Motor neuron (in vitro differentiated cells): ENCODE results near the gene IER5. TPM values are rescaled to one million over a fixed set of nuclear protein-coding genes. Genes with fewer than 3 reads are reported as not detected.
A peak's percentile ranks its signal among the peaks of the same experiment; 100 is the strongest.

ENCODE experiments used
- ATAC-seq, 8 experiments: fragments of 200-7000 bp; cut with Tn5 transposase; replicated peaks in 6 of 8; 2 replicates each; pipeline ENCODE4 v1.8.0; 2021; ENCODE audit warnings: mild to moderate bottlenecking in 8 of 8, moderate library complexity in 8 of 8
- H3K27ac ChIP-seq, 2 donors: fragments of 250-450 bp; sonication (Bioruptor Pico); 2 replicates each; pipeline ENCODE4 v1.9.0; 2021; ENCODE audit warnings: antibody characterized with exemption in 2 of 2, mild to moderate bottlenecking in 2 of 2, moderate library complexity in 1 of 2
- H3K4me1 ChIP-seq, 2 donors: fragments of 250-450 bp; sonication (Bioruptor Pico); replicated peaks in 1 of 2; 2 replicates each; pipeline ENCODE4 v1.6.1; 2021; ENCODE audit warnings: antibody characterized with exemption in 2 of 2, mild to moderate bottlenecking in 2 of 2, moderate library complexity in 1 of 2
- H3K4me3 ChIP-seq, 5 donors: fragments of 250-450 bp; sonication (Bioruptor Pico); 2 replicates each; pipeline ENCODE4 v1.9.0; 2021; ENCODE audit warnings: antibody characterized with exemption in 5 of 5, mild to moderate bottlenecking in 5 of 5, moderate library complexity in 4 of 5
- WGBS, 10 experiments: fragments of 450-650 bp; shearing (Covaris generic); methylation state at CpG; one replicate each; pipeline ENCODE4 v1.0.0; 2022; 5-methylcytosine and 5-hydroxymethylcytosine counted together
- in situ Hi-C, 9 experiments: fragments of 400-800 bp; cut with MboI; loops; one replicate each; pipeline ENCODE4 v1.15.0; 2021; ENCODE audit warnings: low sequenced_read_pairs in 9 of 9, low pct_unique_long_range_greater_than_20kb in 2 of 9; ENCODE audit not compliant: unreplicated experiment in 9 of 9
- total RNA-seq, 8 experiments: library from RNA; unstranded; fragments of 300-600 nt; gene quantifications; 2 replicates each; pipeline versions ENCODE4 v1.2.3 to v1.2.4, GENCODE V29; 2022

The IER5 gene
- total RNA-seq, 8 experiments from 2014 or later = 9.6 to 20.1 (median 11.8) TPM

GRCh38 chr1:181104042-181104789 lies 15.7 kb downstream of the IER5 start:
- in situ Hi-C loops = no loop called here
- H3K27ac ChIP-seq = peak overlapping the region; percentile 92
- ATAC-seq = peak in 3 of 8 experiments; percentile 4 to 32 (median 24)
- H3K4me3 ChIP-seq = peak overlapping the region; percentile 58 to 68 (median 60)
- H3K4me1 ChIP-seq = peaks cover 39 to 44% of the 10 kb centered on the region in 2 donors
- 8 to 80% (median 29%) methylated on average over 2 to 17 of the region's 17 CpGs for WGBS, 10 experiments

GRCh38 chr1:181104790-181105133 lies 16.3 kb downstream of the IER5 start:
- peak overlapping the region; percentile 58 to 68 (median 60) for H3K4me3 ChIP-seq
- H3K27ac ChIP-seq = peak overlapping the region; percentile 92
- 0 to 2% (median 0%) methylated on average over 1 to 22 of the region's 28 CpGs; no CpG with 5 or more reads in 4 of the 10 experiments for WGBS, 10 experiments
- H3K4me1 ChIP-seq = peaks cover 39 to 44% of the 10 kb centered on the region in 2 donors
- in situ Hi-C loops = no loop called here
- ATAC-seq = peak in 6 of 8 experiments; percentile 42 to 61 (median 54)

GRCh38 chr1:181105134-181106021 lies 16.9 kb downstream of the IER5 start:
- WGBS, 10 experiments = 0 to 28% (median 12%) methylated on average over 1 to 18 of the region's 104 CpGs; no CpG with 5 or more reads in 1 of the 10 experiments
- Histone ChIP-seq H3K4me1 (peaks cover 41 to 46% of the 10 kb centered on the region in 2 donors), H3K27ac (peak overlapping the region; percentile 92), H3K4me3 (peak overlapping the region; percentile 58 to 68 (median 60))
- in situ Hi-C loops = no loop called here
- peak; percentile 78 to 90 (median 88) for ATAC-seq

GRCh38 chr1:181106022-181106312 lies 17.5 kb downstream of the IER5 start:
- ATAC-seq = no peak
- WGBS, 10 experiments = 0 to 80% (median 64%) methylated on average over 1 to 3 of the region's 3 CpGs; no CpG with 5 or more reads in 1 of the 10 experiments
- Histone ChIP-seq H3K27ac (peak overlapping the region; percentile 76), H3K4me1 (peaks cover 43 to 47% of the 10 kb centered on the region in 2 donors), H3K4me3 (peak overlapping the region in 3 of 5 donors; percentile 58 to 68 (median 60))
- in situ Hi-C loops = no loop called here

- in situ Hi-C loops = no loop called here
- H3K4me3 ChIP-seq = no peak overlapping the region
- WGBS, 10 experiments = 38 to 100% (median 83%) methylated on average over 1 to 5 of the region's 6 CpGs; no CpG with 5 or more reads in 3 of the 10 experiments
- peaks cover 43 to 47% of the 10 kb centered on the region in 2 donors for H3K4me1 ChIP-seq
- H3K27ac ChIP-seq = no peak overlapping the region
- ATAC-seq = no peak
Observed at GRCh38 chr1:181106479-181106878, 18.0 kb downstream of the IER5 start.

- Histone ChIP-seq H3K4me3 (no peak overlapping the region), H3K27ac (no peak overlapping the region), H3K4me1 (peaks cover 37 to 45% of the 10 kb centered on the region in 2 donors)
- in situ Hi-C loops = no loop called here
- no peak for ATAC-seq
- 20 to 88% (median 76%) methylated on average over 1 to 2 of the region's 2 CpGs; no CpG with 5 or more reads in 5 of the 10 experiments for WGBS, 10 experiments
Observed at GRCh38 chr1:181107711-181108110, 19.2 kb downstream of the IER5 start.

DNA sequence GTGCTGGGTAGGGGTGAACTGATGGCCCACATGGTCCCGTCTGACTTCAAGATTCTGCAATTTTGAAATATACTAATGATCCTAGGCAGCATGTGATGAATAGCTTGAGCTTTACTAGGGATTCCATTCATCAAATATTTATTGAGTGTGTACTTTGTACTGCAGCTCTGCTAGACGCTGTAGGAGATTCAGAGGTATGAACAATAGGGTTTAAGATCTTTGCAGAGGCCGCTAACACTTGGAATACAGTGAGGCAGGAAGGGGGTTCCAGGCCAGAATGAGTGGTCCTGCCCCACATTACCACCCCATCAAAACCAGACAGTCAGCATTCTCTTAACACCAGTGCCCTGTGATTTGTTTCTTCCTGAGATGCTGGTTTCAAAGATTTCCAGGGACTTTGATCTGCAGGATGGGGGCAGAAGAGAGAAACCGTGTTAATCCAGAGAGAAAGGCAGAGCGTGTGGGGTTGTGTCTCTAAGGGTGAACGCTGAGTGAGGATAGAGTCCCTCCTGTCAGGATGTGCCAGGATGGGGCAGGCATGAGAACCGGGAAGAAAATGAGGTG lies 19.9 kb downstream of the IER5 start:
- 20 to 100% (median 80%) methylated on average over 1 to 7 of the region's 7 CpGs; no CpG with 5 or more reads in 2 of the 10 experiments for WGBS, 10 experiments
- Histone ChIP-seq H3K4me1 (peaks cover 37 to 46% of the 10 kb centered on the region in 2 donors), H3K4me3 (no peak overlapping the region), H3K27ac (no peak overlapping the region)
- in situ Hi-C loops = no loop called here
- ATAC-seq = no peak

GRCh38 chr1:181110013-181110412 lies 21.5 kb downstream of the IER5 start:
- Histone ChIP-seq H3K27ac (no peak overlapping the region), H3K4me3 (no peak overlapping the region), H3K4me1 (peaks cover 32 to 38% of the 10 kb centered on the region in 2 donors)
- in situ Hi-C loops = no loop called here
- WGBS, 10 experiments = 16 to 100% (median 38%) methylated on average over 1 to 2 of the region's 2 CpGs; no CpG with 5 or more reads in 5 of the 10 experiments
- no peak for ATAC-seq

DNA sequence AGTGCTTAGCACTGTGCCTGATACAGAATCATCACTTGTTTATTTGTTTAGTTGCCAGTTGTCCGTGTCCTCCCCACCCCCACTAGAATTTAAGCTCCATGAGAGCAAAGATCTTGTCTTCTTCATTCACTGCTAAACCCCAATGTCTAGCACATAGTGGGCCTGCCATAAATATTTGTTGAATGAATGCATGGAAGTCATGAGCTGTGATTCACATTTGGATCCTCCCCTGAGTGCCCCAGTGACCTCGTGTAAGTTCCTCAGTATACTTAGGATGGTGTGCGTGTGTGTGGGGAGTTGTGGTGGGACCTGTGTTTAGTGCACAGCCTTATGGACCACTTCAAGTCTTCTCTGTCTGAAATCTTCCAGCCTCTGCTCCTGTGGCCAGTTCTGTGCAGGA lies 23.1 kb downstream of the IER5 start:
- Histone ChIP-seq H3K27ac (no peak overlapping the region), H3K4me3 (no peak overlapping the region), H3K4me1 (peaks cover 24 to 31% of the 10 kb centered on the region in 2 donors)
- ATAC-seq = no peak
- WGBS, 10 experiments = 89 to 100% (median 92%) methylated on average over 1 to 3 of the region's 3 CpGs; no CpG with 5 or more reads in 6 of the 10 experiments
- in situ Hi-C loops = no loop called here

GRCh38 chr1:181112071-181112929 lies 23.8 kb downstream of the IER5 start:
- peak in 5 of 8 experiments; percentile 12 to 85 (median 49) for ATAC-seq
- in situ Hi-C loops = no loop called here
- H3K4me3 ChIP-seq = no peak overlapping the region
- no peak overlapping the region for H3K27ac ChIP-seq
- WGBS, 10 experiments = 38 to 100% (median 89%) methylated on average over 1 to 10 of the region's 10 CpGs
- peaks cover 27 to 34% of the 10 kb centered on the region in 2 donors for H3K4me1 ChIP-seq

GRCh38 chr1:181113059-181113641 lies 24.6 kb downstream of the IER5 start:
- 0 to 49% (median 14%) methylated on average over 1 to 5 of the region's 6 CpGs; no CpG with 5 or more reads in 3 of the 10 experiments for WGBS, 10 experiments
- no peak overlapping the region for H3K4me3 ChIP-seq
- peak in 7 of 8 experiments; percentile 24 to 68 (median 47) for ATAC-seq
- in situ Hi-C loops = no loop called here
- H3K4me1 ChIP-seq = peaks cover 36 to 42% of the 10 kb centered on the region in 2 donors
- peak overlapping the region in 1 of 2 donors; percentile 20 for H3K27ac ChIP-seq
